ENCODE data around the gene PTPRD.

Gene PTPRD

DNA sequence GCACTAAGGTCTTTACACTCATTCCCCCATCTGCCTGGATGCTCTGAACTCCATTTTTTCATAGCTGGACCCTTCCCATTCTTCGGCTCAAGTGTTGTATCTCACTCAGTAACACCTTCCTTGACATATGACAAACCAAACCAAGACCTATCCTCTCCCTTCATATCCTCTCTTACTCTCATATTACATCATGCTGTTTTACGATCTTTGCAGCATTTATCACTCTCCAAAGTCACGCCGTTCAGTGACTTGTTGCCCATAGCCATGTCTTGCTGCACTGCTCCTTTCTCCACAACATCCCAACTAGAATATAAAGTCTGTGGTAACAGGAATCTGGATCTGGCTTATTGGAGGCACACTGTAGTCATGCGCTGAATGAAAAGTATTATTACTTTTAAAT, 1889.6 kb downstream of the PTPRD start (continued):
- TF ChIP-seq, protein P1, sequence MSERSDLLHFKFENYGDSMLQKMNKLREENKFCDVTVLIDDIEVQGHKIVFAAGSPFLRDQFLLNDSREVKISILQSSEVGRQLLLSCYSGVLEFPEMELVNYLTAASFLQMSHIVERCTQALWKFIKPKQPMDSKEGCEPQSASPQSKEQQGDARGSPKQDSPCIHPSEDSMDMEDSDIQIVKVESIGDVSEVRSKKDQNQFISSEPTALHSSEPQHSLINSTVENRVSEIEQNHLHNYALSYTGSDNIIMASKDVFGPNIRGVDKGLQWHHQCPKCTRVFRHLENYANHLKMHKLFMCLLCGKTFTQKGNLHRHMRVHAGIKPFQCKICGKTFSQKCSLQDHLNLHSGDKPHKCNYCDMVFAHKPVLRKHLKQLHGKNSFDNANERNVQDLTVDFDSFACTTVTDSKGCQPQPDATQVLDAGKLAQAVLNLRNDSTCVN (tag by site-specific recombination; optimal IDR thresholded peaks at IDR 0.05): no peak
- TF ChIP-seq ZNF600 (tag by site-specific recombination; IDR thresholded peaks at IDR 0.05) (peak; percentile 87), ZNF704 (tag by site-specific recombination; IDR thresholded peaks at IDR 0.05) (no peak), ZNF623 (tag by site-specific recombination; IDR thresholded peaks at IDR 0.05) (no peak), KLF8 (tag by site-specific recombination; IDR thresholded peaks at IDR 0.05) (0 out of 2 replicates have a peak, but pooled peaks have one; percentile 35), ZNF324 (tag by site-specific recombination; IDR thresholded peaks at IDR 0.05) (0 out of 2 replicates have a peak, but pooled peaks have one; percentile 37), ZBTB21 (tag by site-specific recombination; IDR thresholded peaks at IDR 0.05) (peak; percentile 41; the same call in 1 of the 2 replicates), WT1 (tag by site-specific recombination; IDR thresholded peaks at IDR 0.05) (0 out of 2 replicates have a peak, but pooled peaks have one; percentile 15), PRDM4 (tag by site-specific recombination; IDR thresholded peaks at IDR 0.05) (peak; percentile 62; the same call in 1 of the 2 replicates), ZNF629 (tag by site-specific recombination; IDR thresholded peaks at IDR 0.05) (peak; percentile 86), ZIC2 (tag by site-specific recombination; IDR thresholded peaks at IDR 0.05) (peak; percentile 42), IKZF3 (tag by site-specific recombination; IDR thresholded peaks at IDR 0.05) (peak; percentile 83), SCRT1 (tag by site-specific recombination; IDR thresholded peaks at IDR 0.05; ENCODE audit: borderline replicate concordance) (peak; percentile 97), ZNF580 (tag by site-specific recombination; IDR thresholded peaks at IDR 0.05) (no peak), ZNF354C (tag by site-specific recombination; IDR thresholded peaks at IDR 0.05; ENCODE audit: borderline replicate concordance, low read depth) (no peak), ZNF416 (tag by site-specific recombination; IDR thresholded peaks at IDR 0.05) (no peak), FEZF1 (tag by site-specific recombination; IDR thresholded peaks at IDR 0.05) (peak; percentile 89), ATF2 (tag by site-specific recombination; IDR thresholded peaks at IDR 0.05; ENCODE audit: low read depth) (peak; percentile 86), ZNF23 (tag by site-specific recombination; IDR thresholded peaks at IDR 0.05; ENCODE audit: borderline replicate concordance) (no peak), KLF16 (tag by site-specific recombination; IDR thresholded peaks at IDR 0.05) (peak; percentile 64; the same call in 1 of the 2 replicates), ZNF843 (tag by site-specific recombination; IDR thresholded peaks at IDR 0.05) (peak; percentile 70)
- TF ChIP-seq, protein P2, sequence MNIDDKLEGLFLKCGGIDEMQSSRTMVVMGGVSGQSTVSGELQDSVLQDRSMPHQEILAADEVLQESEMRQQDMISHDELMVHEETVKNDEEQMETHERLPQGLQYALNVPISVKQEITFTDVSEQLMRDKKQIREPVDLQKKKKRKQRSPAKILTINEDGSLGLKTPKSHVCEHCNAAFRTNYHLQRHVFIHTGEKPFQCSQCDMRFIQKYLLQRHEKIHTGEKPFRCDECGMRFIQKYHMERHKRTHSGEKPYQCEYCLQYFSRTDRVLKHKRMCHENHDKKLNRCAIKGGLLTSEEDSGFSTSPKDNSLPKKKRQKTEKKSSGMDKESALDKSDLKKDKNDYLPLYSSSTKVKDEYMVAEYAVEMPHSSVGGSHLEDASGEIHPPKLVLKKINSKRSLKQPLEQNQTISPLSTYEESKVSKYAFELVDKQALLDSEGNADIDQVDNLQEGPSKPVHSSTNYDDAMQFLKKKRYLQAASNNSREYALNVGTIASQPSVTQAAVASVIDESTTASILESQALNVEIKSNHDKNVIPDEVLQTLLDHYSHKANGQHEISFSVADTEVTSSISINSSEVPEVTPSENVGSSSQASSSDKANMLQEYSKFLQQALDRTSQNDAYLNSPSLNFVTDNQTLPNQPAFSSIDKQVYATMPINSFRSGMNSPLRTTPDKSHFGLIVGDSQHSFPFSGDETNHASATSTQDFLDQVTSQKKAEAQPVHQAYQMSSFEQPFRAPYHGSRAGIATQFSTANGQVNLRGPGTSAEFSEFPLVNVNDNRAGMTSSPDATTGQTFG (tag by site-specific recombination; IDR thresholded peaks at IDR 0.05; ENCODE audit: borderline replicate concordance): no peak
- TF ChIP-seq, protein P3, sequence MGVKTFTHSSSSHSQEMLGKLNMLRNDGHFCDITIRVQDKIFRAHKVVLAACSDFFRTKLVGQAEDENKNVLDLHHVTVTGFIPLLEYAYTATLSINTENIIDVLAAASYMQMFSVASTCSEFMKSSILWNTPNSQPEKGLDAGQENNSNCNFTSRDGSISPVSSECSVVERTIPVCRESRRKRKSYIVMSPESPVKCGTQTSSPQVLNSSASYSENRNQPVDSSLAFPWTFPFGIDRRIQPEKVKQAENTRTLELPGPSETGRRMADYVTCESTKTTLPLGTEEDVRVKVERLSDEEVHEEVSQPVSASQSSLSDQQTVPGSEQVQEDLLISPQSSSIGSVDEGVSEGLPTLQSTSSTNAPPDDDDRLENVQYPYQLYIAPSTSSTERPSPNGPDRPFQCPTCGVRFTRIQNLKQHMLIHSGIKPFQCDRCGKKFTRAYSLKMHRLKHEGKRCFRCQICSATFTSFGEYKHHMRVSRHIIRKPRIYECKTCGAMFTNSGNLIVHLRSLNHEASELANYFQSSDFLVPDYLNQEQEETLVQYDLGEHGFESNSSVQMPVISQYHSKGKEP (tag by site-specific recombination; IDR thresholded peaks at IDR 0.05): no peak
- TF ChIP-seq, protein P4, sequence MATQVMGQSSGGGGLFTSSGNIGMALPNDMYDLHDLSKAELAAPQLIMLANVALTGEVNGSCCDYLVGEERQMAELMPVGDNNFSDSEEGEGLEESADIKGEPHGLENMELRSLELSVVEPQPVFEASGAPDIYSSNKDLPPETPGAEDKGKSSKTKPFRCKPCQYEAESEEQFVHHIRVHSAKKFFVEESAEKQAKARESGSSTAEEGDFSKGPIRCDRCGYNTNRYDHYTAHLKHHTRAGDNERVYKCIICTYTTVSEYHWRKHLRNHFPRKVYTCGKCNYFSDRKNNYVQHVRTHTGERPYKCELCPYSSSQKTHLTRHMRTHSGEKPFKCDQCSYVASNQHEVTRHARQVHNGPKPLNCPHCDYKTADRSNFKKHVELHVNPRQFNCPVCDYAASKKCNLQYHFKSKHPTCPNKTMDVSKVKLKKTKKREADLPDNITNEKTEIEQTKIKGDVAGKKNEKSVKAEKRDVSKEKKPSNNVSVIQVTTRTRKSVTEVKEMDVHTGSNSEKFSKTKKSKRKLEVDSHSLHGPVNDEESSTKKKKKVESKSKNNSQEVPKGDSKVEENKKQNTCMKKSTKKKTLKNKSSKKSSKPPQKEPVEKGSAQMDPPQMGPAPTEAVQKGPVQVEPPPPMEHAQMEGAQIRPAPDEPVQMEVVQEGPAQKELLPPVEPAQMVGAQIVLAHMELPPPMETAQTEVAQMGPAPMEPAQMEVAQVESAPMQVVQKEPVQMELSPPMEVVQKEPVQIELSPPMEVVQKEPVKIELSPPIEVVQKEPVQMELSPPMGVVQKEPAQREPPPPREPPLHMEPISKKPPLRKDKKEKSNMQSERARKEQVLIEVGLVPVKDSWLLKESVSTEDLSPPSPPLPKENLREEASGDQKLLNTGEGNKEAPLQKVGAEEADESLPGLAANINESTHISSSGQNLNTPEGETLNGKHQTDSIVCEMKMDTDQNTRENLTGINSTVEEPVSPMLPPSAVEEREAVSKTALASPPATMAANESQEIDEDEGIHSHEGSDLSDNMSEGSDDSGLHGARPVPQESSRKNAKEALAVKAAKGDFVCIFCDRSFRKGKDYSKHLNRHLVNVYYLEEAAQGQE (tag by site-specific recombination; IDR thresholded peaks at IDR 0.05): no peak
